Stomach smooth muscle (tissue), 2 donors: Measurements from ENCODE around the gene RUNX1.

Source experiments
- H3K27ac ChIP-seq: one replicate; pipeline ENCODE4 v1.7.0; 2013; ENCODE audit warnings: mild to moderate bottlenecking, low read length, inconsistent platforms
- H3K27me3 ChIP-seq, 2 donors: one replicate each; pipeline ENCODE4 v1.7.0; 2013; ENCODE audit warnings: low read length in 2 of 2; ENCODE audit not compliant: insufficient read depth in 2 of 2, control insufficient read depth in 1 of 2
- H3K36me3 ChIP-seq, 2 donors: one replicate each; pipeline ENCODE4 v1.7.0; 2013; ENCODE audit warnings: low read length in 2 of 2; ENCODE audit not compliant: control insufficient read depth in 2 of 2, insufficient read depth in 2 of 2
- H3K4me1 ChIP-seq: one replicate; pipeline ENCODE4 v1.7.0; 2013; ENCODE audit warnings: low read length; ENCODE audit not compliant: control insufficient read depth, insufficient read depth
- H3K4me3 ChIP-seq, 2 donors: one replicate each; pipeline ENCODE4 v1.7.0; 2013; ENCODE audit warnings: low read length in 2 of 2
- H3K9ac ChIP-seq, 2 donors: one replicate each; pipeline ENCODE4 v1.7.0; 2013; ENCODE audit warnings: low read length in 2 of 2, mild to moderate bottlenecking in 1 of 2
- H3K9me3 ChIP-seq, 2 donors: one replicate each; pipeline ENCODE4 v1.7.0; 2013; ENCODE audit warnings: low read length in 2 of 2; ENCODE audit not compliant: control insufficient read depth in 2 of 2
- donor health status: healthy.
- donor health status: Pancreatic carcinoma.

RUNX1 gene

GRCh38 chr21:34864370-34865149, 184.5 kb downstream of the RUNX1 start:
- Histone ChIP-seq H3K36me3 (no peaks in the 10 kb centered on the region), H3K27ac (no peak overlapping the region), H3K9me3 (no peaks in the 10 kb centered on the region), H3K27me3 (no peaks in the 10 kb centered on the region), H3K4me1 (peaks cover 3% of the 10 kb centered on the region), H3K9ac (no peak overlapping the region), H3K4me3 (no peak overlapping the region)

GRCh38 chr21:34862951-34863350, 186.2 kb downstream of the RUNX1 start:
- H3K4me1 ChIP-seq, result peaks cover 3% of the 10 kb centered on the region
- H3K27me3 ChIP-seq, result no peaks in the 10 kb centered on the region
- H3K4me3 ChIP-seq, result no peak overlapping the region
- no peak overlapping the region for H3K27ac ChIP-seq
- no peaks in the 10 kb centered on the region for H3K36me3 ChIP-seq
- no peak overlapping the region for H3K9ac ChIP-seq
- no peaks in the 10 kb centered on the region for H3K9me3 ChIP-seq

- Histone ChIP-seq H3K9me3 (no peaks in the 10 kb centered on the region), H3K4me3 (no peak overlapping the region), H3K27me3 (no peaks in the 10 kb centered on the region), H3K27ac (no peak overlapping the region), H3K9ac (no peak overlapping the region), H3K4me1 (peaks cover 3% of the 10 kb centered on the region), H3K36me3 (no peaks in the 10 kb centered on the region)
These were observed 187.8 kb downstream of the RUNX1 start for GRCh38 chr21:34861258-34861657.

- Histone ChIP-seq H3K36me3 (no peaks in the 10 kb centered on the region), H3K9me3 (no peaks in the 10 kb centered on the region), H3K9ac (no peak overlapping the region), H3K27me3 (no peaks in the 10 kb centered on the region), H3K27ac (no peak overlapping the region), H3K4me3 (no peak overlapping the region), H3K4me1 (peaks cover 3% of the 10 kb centered on the region)
These were observed 189.0 kb downstream of the RUNX1 start for GRCh38 chr21:34859976-34860653.

GRCh38 chr21:34858559-34858958, 190.5 kb downstream of the RUNX1 start:
- Histone ChIP-seq H3K27me3 (no peaks in the 10 kb centered on the region), H3K36me3 (no peaks in the 10 kb centered on the region), H3K9ac (no peak overlapping the region), H3K4me1 (no peaks in the 10 kb centered on the region), H3K27ac (no peak overlapping the region), H3K9me3 (no peaks in the 10 kb centered on the region), H3K4me3 (no peak overlapping the region)

GRCh38 chr21:34857874-34858273, 191.2 kb downstream of the RUNX1 start:
- Histone ChIP-seq H3K36me3 (no peaks in the 10 kb centered on the region), H3K9ac (no peak overlapping the region), H3K27ac (no peak overlapping the region), H3K9me3 (no peaks in the 10 kb centered on the region), H3K4me1 (no peaks in the 10 kb centered on the region), H3K27me3 (no peaks in the 10 kb centered on the region), H3K4me3 (no peak overlapping the region)

- Histone ChIP-seq H3K36me3 (no peaks in the 10 kb centered on the region), H3K4me3 (no peak overlapping the region)
These were observed 191.9 kb downstream of the RUNX1 start for GRCh38 chr21:34857122-34857713.

GRCh38 chr21:34852448-34852847, 196.7 kb downstream of the RUNX1 start:
- Histone ChIP-seq H3K27ac (no peak overlapping the region), H3K4me3 (no peak overlapping the region), H3K27me3 (no peaks in the 10 kb centered on the region), H3K9me3 (no peaks in the 10 kb centered on the region), H3K9ac (no peak overlapping the region), H3K4me1 (no peaks in the 10 kb centered on the region), H3K36me3 (no peaks in the 10 kb centered on the region)

More at GRCh38 chr21:34857122-34857713, 191.9 kb downstream of the RUNX1 start:
- no peak overlapping the region for H3K9ac ChIP-seq
- H3K4me1 ChIP-seq, result no peaks in the 10 kb centered on the region
- H3K27ac ChIP-seq, result no peak overlapping the region
- no peaks in the 10 kb centered on the region for H3K27me3 ChIP-seq
- H3K9me3 ChIP-seq, result no peaks in the 10 kb centered on the region

GRCh38 chr21:34850166-34850690, 198.9 kb downstream of the RUNX1 start:
- H3K4me1 ChIP-seq, result peaks cover 2% of the 10 kb centered on the region
- H3K9me3 ChIP-seq, result no peaks in the 10 kb centered on the region
- H3K9ac ChIP-seq, result no peak overlapping the region
- H3K27ac ChIP-seq, result no peak overlapping the region
- H3K36me3 ChIP-seq, result no peaks in the 10 kb centered on the region
- no peaks in the 10 kb centered on the region for H3K27me3 ChIP-seq
- no peak overlapping the region for H3K4me3 ChIP-seq

GRCh38 chr21:34846601-34847112, 202.4 kb downstream of the RUNX1 start:
- Histone ChIP-seq H3K4me1 (peaks cover 7% of the 10 kb centered on the region), H3K9me3 (no peaks in the 10 kb centered on the region), H3K36me3 (no peaks in the 10 kb centered on the region), H3K27ac (no peak overlapping the region), H3K4me3 (no peak overlapping the region), H3K27me3 (no peaks in the 10 kb centered on the region), H3K9ac (no peak overlapping the region)
